Right forelimb (tissue), 1 donor: Measurements from ENCODE around the gene WDR49.

Experiments used
- DNase-seq: peaks from one replicate; pipeline ENCODE4 v3.0.0-alpha.2; 2018

Gene WDR49

GRCh38 chr3:167483708-167484475 is 169.8 kb downstream of the WDR49 start:
- no peak for DNase-seq

GRCh38 chr3:167481164-167481563 is 172.6 kb downstream of the WDR49 start:
- no peak for DNase-seq

DNA sequence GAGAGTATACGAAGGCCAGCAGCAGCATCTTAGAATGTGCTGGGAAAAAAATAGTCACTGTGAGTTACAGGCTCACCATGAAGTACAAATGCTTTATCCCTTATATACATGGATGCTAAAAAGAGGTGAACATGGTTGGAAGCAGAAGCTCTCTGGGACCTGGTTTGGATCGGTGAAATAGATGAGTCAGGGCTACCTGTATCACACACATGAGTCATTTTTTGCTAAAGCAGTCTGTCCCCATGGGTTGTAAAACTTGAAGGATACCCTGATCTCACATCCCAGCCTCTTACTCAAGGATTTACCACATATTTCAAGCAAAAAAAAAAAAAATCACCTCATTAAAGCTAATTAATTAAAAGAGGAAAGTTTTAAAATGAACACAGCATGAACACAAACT is 173.0 kb downstream of the WDR49 start:
- no peak for DNase-seq

DNA sequence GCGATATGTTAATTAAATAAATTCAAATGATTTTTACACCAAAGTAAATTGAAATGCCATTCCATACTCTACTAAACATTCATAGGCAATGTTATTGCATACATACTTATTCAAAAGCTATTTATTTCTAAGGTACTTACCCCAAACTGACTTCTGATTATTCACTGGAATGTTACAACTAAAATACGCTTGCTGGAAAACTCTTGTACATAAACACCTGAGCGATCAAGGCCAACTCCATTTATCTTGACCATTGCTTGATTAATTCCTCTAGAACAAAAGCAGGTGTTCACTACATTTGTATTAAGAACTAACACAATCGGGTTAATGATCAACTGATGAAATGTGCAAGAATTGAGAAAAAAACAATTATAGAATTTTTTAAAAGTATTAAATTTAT is 179.9 kb downstream of the WDR49 start, which contains the start of gene SERPINI2:
SERPINI2 (minus strand) TSS at position 180 of the 400 bp plus-strand sequence. CDS start 2,208 bp downstream, outside the sequence.
- DNase-seq = no peak

GRCh38 chr3:167469381-167469780 is 184.4 kb downstream of the WDR49 start:
- DNase-seq = no peak

DNA sequence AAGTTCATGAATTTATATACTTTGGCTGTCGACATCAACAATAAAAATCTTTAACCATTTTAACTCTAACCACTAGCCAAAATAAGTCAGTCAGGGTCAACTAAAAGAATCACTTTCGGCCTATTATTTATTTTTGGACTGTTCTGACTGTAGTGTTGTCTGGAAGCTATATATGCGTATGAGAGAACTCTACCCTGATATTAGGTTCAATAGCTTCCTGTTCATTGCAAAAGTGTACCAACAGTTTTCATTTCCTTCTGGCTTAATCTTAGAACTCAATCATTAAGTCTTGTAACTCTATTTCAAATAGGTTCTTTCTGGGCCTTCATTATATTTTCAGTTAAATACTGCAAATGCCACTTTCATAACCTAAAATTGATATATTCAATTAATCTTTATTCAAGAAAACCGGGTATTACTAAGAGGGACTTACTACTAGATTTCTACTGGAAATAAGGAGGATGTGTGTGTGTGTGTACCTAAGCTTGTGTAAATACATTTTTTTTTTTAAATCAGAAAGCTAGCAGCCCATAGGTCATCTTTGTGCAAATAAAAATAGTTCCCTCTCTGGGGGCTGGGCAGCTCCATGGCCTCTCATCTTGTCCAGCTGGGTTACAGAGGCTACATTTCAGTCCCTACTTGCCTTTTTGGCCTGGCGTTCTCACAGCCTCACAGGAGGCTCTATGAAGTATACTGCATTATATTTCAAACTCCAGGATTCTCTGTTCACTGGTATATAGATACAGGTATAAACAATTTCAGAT is 185.7 kb downstream of the WDR49 start:
- DNase-seq = no peak

- no peak for DNase-seq
Observed at GRCh38 chr3:167466966-167467365, 186.8 kb downstream of the WDR49 start.

DNA sequence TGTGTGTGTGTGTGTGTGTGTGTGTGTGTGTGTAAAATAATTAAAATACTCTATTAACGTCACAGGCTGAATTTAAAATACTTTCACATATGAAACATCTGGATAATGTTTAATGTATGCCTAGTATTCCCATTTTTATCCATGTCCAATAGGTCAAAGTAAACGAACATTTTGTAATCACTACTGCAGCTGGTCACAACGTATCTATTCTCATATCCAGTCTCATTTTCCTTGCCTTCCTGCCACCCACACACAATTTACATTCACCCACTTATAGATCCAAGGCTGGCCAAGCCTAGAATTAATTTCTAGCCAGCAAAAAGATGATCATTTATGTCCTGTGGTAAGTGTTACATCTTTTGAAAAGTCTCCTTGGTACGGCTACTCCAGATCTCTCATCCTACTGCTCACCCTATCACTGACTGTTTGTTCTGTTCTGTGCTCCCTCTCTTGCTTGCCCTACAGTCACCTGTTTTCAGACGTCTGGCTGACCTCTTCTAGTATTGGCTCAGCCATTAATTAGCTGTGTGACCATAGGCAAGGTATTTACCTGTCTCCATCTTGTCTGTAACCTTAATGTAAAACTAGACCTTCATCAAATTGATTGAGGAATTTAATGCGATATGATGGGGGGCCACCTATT is 197.5 kb downstream of the WDR49 start:
- DNase-seq = no peak

DNA sequence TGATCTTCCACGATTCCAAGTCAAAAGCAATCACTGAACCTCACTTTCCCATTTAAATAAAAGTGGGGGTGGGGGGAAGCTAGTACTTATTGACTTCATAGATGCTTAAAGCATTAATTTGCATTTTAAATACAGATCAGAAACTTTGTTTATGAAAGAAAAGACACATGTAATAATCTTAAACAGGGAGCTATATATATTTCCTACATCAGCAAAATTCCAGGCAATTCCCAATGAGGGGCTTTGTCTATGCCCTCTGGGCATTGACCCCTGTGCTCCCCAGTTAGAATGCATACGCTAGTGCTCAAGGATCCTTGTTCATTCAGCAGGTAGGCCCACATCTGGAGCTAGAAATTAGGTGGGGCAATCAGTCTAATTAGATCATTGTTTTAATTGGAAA is 199.9 kb downstream of the WDR49 start:
- DNase-seq = no peak

DNA sequence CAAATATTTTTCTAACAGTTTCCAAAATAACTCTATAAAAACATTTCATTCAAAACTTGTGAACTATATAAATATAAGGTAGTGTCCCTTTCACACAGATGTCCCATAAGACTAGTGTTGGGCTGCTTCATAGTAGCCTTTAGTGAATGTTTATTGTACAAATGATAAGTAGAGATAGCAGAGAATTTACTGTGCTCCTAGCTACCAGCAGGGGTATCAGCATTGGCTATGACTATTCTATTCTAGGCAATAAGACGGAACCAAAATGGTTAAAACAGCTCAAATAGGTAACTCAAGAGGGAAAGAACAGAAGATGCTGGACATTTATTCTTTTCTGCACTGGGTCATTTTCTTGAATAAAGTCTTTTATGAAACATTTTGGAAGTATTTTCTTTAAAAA is 202.5 kb downstream of the WDR49 start:
- DNase-seq = no peak

DNA sequence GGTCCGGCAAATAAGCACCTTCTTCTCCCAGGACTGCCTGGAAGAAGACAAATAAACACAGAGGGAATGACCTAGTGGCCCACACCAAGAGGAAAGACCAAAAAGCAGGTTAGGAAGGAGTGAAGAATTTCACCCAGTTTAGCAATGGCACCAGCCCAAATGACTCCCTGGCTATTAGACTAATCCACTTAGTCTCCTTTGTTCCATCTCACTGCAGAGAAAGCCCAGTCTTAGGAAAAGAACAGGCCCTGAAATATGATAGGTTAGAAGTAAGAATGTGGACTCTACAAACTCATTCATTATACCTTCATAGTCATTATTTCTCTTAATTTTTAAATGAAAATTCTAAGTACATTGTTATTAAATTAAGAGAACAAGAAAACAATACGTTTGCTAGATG is 203.1 kb downstream of the WDR49 start:
- DNase-seq = no peak

- no peak for DNase-seq
Observed at GRCh38 chr3:167450195-167450594, 203.5 kb downstream of the WDR49 start.

DNA sequence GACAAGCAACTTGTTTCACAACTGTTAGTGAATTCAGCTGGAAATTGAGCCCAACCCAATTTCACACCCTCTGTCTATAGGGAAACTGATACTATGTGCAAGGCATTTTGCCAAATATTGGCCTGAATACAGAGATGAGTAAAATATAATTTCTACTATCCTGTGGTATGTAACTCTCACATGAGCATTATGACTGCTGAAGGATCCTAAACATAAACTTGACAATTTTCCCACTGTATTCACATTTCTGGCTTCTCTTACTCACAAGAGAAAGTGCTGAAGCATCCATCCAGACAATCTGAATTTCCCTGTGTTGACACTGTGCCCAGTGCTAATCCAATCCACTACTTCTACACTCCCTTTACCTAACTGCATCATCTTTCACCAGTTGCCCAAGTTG is 208.3 kb downstream of the WDR49 start:
- no peak for DNase-seq

GRCh38 chr3:167441256-167441655 is 212.5 kb downstream of the WDR49 start:
- no peak for DNase-seq

DNA sequence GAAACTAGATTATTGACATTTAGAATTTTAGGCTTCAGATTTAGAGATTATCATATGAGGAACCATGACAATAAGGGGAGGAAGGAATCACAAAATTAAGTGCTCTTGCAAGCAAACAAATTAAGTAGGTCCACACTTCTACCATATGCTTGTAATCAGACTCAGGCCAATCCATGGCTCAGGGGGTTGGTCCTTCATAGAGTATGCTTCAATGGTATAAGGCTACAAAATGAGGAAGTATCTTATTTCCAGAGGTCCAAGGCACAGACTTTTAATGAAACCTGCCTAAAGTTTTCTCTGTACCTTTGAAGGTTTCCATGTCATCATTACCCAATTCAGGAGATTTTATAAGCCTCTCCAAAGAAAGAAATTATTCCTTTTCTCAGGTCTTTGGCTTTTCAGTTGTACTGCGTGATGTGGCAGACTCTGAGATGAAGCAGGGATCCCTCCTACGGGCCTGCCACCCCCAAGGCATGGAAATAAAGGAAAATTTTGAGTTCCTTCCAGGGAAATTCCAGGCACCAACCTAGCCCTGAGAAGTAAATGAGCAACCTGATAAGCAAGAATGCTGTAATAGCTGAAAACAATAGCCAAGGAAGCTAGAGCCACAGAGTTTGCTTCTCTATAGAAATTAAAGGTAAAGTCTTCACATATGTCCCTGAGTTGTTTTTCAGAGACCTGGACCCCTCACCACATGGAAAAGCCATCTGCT is 216.2 kb downstream of the WDR49 start:
- no peak for DNase-seq
